GM12878 (cell line): ENCODE data around the gene ANO5.

Source experiments
- CTCF ChIP-seq, 3 experiments: IDR thresholded peaks in 2 of 3; conservative IDR thresholded peaks in 1 of 3; 2 replicates each; pipeline ENCODE4 v1.5.1; 2011; ENCODE audit warnings: low read depth in 3 of 3, low read length in 3 of 3, mild to moderate bottlenecking in 3 of 3, control low read depth in 2 of 3, moderate library complexity in 2 of 3, inconsistent platforms in 1 of 3, mixed read lengths in 1 of 3; ENCODE audit not compliant: control insufficient read depth in 2 of 3, insufficient read depth in 1 of 3; ENCODE audit errors: extremely low read depth in 1 of 3
- ESRRA ChIP-seq: IDR thresholded peaks from 2 replicates; pipeline ENCODE4 v1.6.1; 2012; ENCODE audit warnings: mild to moderate bottlenecking, low read length, improper control_type of control experiment
- EZH2 ChIP-seq: IDR thresholded peaks from 2 replicates; pipeline ENCODE4 v1.6.1; 2012; ENCODE audit warnings: low read depth, mild to moderate bottlenecking, control low read depth, inconsistent platforms, low read length, borderline replicate concordance; ENCODE audit not compliant: control insufficient read depth
- JUND ChIP-seq: IDR thresholded peaks from 2 replicates; pipeline ENCODE4 v1.6.1; 2012; ENCODE audit warnings: low read depth, mild to moderate bottlenecking, low read length, improper control_type of control experiment, moderate library complexity
- MTA2 ChIP-seq: fragments of 450-650 bp; IDR thresholded peaks from 2 replicates; pipeline ENCODE4 v1.6.1; 2016; ENCODE audit warnings: low read depth, mild to moderate bottlenecking, moderate library complexity
- NFYA ChIP-seq: IDR thresholded peaks from 2 replicates; pipeline ENCODE4 v1.6.1; 2011; ENCODE audit warnings: low read depth, mild to moderate bottlenecking, low read length, improper control_type of control experiment, borderline replicate concordance
- NR2C2 ChIP-seq: IDR thresholded peaks from 2 replicates; pipeline ENCODE4 v1.6.1; 2011; ENCODE audit warnings: borderline replicate concordance, low read depth; ENCODE audit not compliant: control insufficient read depth, insufficient read length
- PAX8 ChIP-seq: fragments of 450-650 bp; IDR thresholded peaks from 2 replicates; pipeline ENCODE4 v1.6.1; 2017; ENCODE audit warnings: mild to moderate bottlenecking, moderate library complexity
- POLR2A ChIP-seq: IDR thresholded peaks from 2 replicates; pipeline ENCODE4 v1.6.1; 2011; ENCODE audit warnings: low read depth, mild to moderate bottlenecking, low read length
- SIN3A ChIP-seq: IDR thresholded peaks from 2 replicates; pipeline ENCODE4 v1.6.1; 2012; ENCODE audit warnings: low read depth, low read length, improper control_type of control experiment
- SPI1 ChIP-seq: IDR thresholded peaks from 2 replicates; pipeline ENCODE4 v1.6.1; 2011; ENCODE audit warnings: low read depth, mild to moderate bottlenecking, low read length, moderate library complexity, borderline replicate concordance; ENCODE audit not compliant: insufficient read depth
- TAF1 ChIP-seq: IDR thresholded peaks from 2 replicates; pipeline ENCODE4 v1.6.1; 2011; ENCODE audit warnings: mild to moderate bottlenecking, low read depth, low read length, borderline replicate concordance
- TCF3 ChIP-seq: IDR thresholded peaks from 2 replicates; pipeline ENCODE4 v1.6.1; 2012; ENCODE audit warnings: low read depth, mild to moderate bottlenecking, low read length, borderline replicate concordance; ENCODE audit not compliant: insufficient read depth

- TF ChIP-seq EZH2, result no peak
- TF ChIP-seq ESRRA, result no peak
- peak; percentile 40 to 64 (median 48); a peak in 5 of 6 replicates for TF ChIP-seq CTCF (IDR thresholded peaks at IDR 0.05 in 2 of 3, conservative IDR thresholded peaks at IDR 0.05 in 1 of 3; ENCODE audit: control insufficient read depth in 2 of 3, extremely low read depth in 1 of 3, insufficient read depth in 1 of 3, low read depth in 3 of 3, low read length in 3 of 3)
- no peak for TF ChIP-seq PAX8
- TF ChIP-seq POLR2A, result no peak
- TF ChIP-seq JUND, result no peak
- TF ChIP-seq SIN3A, result no peak
- TF ChIP-seq NFYA, result no peak
- no peak for TF ChIP-seq NR2C2
- no peak for TF ChIP-seq SPI1
- no peak for TF ChIP-seq TAF1
- no peak for TF ChIP-seq MTA2
- no peak for TF ChIP-seq TCF3
Observed at GRCh38 chr11:22304337-22304961, 111.6 kb downstream of the ANO5 start.
